HG03342 (cell line): Measurements from ENCODE around the gene ID1.
"Not testable (repeated sequence)": the region's sequence is repeated elsewhere in the genome, so short reads cannot be mapped to it uniquely, and the experiment has no call there.

ENCODE experiments used
- ATAC-seq: cut with Tn5 transposase; IDR thresholded peaks from one replicate; pipeline ENCODE4 v1.9.1; 2021; ENCODE audit warnings: mild to moderate bottlenecking, moderate library complexity; ENCODE audit not compliant: unreplicated experiment

The ID1 gene

DNA sequence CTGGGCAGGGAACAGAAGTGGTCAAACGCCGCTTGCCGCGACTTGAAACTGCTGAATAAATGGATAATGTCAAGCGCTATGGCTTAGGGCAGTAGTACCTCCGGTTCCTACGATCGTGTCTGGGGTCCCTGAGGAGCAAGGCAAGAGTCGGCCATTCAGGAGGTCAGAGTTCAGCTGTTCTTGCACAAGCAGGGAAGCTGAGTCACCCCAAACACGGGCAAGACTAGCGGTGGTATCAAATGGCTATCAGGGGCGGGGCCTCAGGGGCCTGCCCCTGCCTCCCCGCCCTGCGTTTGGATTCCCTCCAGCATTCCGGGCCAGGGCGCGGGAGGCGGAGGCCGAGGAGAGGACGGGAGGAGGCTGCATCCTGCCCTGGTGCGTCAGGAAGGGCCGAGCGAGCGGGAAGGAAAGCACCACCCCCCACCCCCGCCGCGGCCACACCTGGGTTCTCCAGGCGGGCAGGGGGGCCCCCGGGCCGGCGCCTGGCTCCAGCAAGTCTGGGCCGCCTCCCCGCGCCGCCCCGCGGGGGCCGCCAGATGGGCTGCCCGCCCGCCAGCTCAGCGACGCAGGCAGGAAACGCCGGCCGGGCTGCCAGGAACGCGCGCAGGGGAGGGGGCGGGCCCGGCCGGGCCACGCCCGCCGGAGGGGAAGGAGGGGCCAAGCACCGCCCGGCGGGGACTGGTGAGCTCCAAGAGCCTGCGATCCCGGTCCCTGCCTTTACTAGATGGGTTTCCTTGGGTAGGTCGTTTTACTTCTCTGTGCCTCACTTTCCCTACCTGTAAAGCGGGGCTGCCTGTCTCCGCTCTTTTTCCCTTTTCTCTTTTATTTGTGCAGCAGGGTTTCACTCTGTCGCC, 32.2 kb upstream of the ID1 start:
- ATAC-seq = peak; percentile 84

DNA sequence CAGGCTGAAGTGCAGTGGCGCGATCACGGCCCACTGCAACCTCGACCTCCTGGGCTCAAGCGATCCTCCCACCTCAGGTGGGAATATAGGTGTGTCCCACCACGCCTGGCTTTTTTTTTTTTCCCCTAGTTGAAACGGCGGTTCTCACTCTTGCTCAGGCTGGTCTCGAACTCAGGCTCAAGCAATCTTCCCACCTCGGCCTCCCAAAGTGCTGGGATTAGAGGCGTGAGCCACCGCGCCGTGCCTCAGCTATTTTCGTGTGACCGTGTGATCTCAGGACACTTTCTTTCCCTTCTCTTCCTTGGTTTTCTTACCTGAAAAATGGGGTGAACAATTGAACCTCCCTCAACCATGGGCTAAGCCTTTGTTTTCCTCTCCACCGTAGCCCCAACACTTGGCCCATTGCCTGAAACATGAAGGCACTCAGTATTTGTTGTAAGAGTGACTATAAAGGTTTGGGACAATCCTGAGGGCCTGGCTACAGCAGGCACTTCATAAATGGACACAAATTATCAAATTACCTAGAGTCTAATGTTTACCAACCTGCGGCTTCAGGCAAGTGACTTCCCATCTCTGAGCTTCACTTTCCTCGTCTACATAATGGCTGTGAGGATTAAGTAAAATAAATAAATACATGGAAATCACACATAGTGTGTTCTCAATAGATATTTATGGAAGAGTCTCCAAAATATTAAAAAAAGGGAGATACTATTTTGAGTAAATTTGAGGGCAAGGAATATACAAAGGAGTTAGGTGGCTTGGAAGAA, 31.4 kb upstream of the ID1 start:
- ATAC-seq = no peak

DNA sequence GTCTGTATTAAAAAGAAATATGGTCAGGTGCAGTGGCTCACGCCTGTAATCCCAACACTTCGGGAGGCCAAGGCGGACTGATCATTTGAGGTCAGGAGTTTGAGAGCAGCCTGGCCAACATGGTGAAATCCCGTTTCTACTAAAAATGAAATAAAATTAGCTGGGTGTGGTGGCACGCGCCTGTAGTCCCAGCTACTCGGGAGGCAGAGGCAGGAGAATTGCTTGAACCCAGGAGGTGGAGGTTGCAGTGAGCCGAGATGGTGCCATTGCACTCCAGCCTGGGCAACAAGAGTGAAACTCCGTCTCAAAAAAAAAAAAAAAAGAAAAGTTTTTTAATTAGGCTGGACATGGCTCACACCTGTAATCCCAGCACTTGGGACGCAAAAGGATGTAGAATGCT, 30.1 kb upstream of the ID1 start:
- ATAC-seq = not testable (repeated sequence)

DNA sequence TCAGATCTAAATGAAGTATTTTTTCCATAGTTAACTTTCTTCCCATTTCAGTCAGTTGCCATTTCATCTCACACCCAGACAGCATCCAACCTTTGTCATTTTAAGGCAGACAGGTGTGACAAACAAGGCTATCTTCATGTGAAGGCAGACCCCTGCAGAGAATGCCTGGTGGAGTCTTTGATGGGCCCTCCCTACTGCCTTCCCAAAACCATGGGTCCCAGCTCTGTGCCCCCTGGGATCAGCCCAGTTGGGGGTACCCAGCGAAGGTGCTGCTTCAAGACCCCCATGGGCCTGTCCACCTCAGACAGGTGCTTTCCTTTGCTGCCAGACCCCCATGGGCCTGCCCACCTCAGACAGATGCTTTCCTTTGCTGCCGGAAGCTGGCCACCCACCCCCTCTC, 28.3 kb upstream of the ID1 start:
- ATAC-seq = no peak

DNA sequence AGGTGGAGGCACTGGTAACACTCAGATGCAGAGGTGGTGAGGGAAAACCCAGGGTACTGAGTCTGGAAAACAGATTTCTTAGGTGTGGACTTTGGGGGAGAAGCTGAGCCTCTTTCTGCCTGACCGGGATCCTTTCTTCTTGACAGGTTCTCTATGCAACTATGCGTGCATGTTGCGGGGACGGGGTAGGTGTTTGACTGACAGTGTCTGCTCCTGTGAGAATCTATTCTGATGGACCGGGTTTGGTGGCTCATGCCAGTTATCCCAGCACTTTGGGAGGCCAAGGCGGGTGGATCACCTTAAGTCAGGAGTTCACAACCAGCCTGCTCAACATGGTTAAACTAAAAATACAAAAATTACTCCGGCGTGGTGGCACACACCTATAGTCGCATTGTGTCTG, 27.9 kb upstream of the ID1 start:
- ATAC-seq = no peak

DNA sequence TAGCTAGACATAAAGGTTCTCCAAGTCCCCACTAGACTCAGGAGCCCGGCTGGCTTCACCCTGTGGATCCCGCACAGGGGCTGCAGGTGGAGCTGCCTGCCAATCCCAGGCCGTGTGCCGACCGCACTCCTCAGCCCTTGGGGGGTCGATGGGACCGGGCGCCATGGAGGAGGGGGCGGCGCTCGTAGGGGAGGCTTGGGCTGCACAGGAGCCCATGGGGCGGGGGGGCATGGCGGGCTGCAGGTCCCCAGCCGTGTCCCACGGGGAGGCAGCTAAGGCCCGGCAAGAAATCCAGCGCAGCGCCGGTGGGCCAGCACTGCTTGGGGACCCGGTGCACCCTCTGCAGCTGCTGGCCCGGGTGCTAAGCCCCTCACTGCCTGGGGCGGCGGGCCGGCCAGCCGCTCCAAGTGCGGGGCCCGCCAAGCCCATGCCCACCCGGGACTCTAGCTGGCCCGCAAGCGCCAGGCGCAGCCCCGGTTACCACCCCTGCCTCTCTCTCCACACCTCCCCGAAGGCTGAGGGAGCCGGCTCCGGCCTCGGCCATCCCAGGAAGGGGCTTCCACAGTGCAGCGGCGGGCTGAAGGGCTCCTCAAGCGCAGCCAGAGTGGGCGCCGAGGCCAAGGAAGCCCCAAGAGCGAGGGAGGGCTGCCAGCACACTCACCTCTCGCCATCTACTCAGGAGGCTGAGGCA, 26.5 kb upstream of the ID1 start:
- no peak for ATAC-seq

DNA sequence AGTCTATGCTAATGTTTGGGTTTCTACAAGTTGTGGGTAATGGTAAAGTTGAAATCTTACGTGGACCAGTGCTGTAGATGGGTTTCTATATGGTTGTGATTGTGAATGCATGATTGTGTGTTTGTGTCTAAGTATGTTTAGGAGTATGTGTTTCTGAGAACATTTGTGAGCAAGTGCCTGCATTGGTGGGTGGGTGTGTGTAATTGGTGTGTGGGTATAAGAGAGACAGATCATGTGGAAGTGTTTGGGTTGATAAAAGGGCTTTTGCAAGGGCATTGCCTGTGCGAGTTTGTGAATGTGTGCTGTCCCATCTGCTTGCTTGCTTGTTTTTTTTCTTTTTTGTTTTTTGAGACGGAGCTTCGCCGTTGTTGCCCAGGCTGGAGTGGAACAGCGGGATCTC, 25.8 kb upstream of the ID1 start:
- no peak for ATAC-seq

DNA sequence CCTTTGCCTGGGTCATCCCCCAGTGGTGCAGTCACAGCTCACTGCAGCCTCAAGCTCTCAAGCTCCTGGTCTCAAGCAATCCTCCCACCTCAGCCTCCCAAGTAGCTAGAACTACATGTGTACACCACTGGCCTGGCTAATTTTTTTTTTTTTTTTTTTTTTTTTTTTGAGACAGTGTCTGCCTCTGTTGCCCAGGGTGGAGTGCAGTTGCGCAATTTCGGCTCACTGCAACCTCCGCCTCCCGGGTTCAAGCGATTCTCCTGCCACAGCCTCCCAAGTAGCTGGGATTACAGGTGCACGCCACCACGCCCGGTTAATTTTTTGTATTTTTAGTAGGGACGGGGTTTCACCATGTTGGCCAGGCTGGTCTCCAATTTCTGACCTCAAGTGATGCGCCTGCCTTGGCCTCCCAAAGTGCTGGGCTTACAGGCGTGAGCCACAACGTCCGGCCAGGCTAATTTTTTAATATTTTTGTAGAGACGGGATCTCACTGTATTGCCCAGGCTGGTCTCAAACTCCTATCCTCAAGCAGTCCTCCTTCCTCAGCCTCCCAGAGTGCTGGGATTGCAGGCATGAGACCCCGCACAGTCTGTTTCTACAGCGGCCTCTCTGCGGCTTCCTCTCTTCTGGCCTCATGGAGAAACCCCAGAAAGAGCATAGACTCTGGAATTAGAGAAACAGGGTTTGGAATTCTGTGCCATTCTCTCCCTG, 25.0 kb upstream of the ID1 start:
- ATAC-seq = not testable (repeated sequence)

DNA sequence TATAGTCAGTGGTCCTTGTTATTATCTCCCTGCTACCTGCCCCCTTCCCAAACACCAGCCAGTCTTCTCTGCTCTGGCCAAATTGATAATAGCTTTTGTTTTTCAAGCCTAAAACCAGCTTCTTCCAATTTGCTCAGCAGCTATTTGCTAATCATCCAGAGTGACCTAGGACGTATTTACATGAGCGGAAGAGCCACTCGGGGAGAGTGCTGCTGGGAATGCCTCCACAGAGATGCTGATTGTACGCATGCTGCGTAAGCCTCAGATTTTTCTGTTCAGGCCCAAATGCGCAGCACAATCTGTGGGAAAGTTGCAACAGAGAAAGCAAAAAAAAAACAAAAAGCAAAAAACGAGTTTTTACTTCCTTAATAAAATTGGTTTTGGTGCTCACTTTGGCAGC, 24.4 kb upstream of the ID1 start:
- ATAC-seq = no peak

DNA sequence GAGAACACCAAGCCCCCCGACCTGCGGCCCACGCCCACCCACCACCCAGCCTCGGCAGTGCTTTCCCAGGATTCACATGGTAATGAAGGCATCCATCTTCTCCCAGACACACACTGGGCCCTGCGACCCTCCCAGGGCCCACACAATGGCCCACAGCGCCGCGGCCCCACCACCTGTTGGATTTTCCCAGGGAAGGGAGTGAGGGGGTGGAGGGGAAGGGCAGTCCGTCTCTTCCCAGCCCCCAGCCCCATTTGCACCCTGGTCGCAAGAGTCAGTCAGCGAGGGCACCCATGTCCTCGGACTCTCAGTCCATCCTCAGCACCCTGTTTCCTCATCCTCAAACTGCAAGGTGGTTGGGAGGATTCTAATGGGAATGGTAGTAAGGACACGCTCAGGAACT, 23.7 kb upstream of the ID1 start:
- no peak for ATAC-seq

DNA sequence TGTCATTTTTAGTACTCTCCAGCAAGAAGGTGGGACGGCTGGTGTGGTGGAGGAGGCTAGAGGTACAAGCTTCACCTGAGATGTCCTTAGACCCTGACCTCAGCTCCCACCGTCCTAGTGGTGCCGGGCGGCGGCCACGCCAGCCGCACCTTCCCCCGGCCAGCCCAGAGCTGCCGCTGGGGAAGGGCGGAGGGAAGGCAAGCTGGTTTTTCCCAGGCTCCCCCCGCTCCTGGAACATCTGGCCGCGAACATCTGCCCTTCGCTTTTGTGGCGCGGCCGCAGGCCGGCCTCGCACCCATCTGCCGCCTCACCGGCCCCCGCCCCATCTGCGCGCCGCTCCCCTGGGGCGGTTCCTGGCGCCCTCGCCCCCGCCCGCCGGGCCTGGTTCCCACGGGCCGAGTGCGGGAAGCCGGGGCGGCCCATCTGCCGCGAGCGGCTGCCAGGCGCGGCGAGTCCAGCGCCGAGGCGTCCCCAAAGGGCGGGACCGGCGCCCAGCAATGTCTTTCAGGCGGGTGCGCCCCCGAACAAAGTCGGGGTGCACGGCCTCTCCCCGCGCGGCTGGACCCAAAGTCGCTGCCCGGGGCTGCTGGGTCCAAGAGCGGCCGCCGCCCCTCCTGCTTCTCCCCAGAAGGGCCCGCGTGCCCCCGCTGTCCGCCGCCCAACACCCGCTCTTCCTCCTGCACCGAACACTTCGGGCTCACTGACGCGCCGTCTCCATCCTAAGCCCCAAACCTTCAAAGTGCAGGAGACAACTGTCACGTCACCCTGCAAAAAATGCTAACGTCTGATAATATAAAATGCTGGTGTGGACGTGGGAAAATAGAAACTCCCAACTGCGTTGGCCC, 17.3 kb upstream of the ID1 start:
- no peak for ATAC-seq

DNA sequence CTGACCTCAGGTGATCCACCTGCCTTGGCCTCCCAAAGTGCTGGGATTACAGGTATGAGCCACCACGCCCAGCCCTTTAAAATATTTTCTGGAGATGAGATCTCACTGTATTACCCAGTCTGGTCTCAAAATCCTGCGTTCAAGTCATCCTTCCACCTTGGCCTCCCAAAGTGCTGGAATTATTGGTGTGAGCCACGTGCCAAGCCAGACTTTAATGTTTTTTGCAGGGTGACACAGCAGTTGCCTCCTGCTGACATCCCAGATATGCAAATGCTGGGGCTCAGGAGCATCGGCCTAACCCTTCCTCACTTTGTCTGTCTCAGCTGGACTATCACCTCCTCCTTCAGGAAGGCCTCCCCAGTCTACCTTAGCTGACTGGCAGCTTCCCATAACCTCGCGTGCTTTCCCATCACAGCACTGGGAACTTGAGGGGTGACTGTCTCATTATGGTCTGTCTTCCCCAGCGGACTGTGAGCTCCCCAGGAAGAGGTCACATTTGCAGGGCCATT, 14.3 kb upstream of the ID1 start:
- no peak for ATAC-seq

DNA sequence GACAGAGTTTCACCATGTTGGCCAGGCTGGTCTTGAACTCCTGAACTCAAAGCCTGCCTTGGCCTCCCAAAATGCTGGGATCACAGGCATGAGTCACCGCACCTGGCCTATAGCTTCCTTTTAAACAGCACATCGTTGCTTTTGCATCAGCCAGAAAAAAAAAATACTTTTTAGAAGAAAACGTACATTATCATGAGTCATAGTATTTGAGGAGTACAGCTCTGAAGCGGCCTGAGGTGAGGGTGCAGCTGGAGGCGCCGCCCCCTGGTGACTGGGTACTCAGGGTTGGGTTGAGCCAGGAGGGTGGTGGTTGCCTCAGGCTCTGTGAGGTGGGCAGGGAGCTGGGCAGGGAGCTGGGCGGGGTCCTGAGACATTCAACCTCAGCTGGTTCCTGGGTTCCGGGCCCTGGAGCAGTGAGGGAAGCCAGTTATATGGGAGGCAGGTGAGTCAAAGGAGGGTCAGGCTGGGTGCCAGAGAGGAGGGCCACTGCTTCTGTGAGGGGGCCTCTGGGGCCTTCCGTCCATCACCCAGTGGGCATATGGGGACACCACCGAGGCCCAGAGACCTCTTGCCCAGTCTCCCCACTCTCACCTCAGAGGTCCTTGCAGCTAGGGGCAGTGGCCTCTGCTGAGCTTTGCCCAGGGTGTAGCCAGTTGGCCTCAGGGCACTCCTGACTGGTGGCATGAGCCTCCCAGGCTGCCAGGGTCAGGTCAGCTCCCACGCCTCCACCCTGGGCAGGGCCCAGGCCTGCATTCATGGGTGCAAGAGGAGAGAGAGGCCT, 11.7 kb upstream of the ID1 start:
- no peak for ATAC-seq

DNA sequence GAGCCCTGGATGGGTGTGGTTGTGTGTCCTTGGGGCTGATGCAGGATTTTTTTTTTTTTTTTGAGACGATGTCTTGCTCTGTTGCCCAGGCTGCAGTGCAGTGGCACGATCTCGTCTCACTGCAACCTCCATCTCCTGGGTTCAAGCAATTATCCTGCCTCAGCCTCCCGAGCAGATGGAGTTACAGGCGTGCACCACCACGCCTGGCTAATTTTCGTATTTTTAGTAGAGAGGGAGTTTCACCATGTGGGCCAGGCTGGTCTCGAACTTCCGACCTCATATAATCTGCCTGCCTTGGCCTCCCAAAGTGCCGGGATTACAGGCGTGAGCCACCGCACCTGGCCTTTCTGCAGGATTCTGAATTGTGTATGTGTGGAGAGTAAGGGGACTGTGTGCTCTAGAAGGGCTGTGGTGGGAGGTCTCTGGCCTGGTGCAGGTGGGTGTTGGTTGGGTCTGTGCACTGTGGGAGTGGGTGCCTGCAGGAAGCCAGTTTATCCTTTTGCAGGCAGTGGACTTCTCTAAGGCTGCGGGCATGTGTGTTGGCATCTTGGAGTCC, 11.0 kb upstream of the ID1 start:
- no peak for ATAC-seq

DNA sequence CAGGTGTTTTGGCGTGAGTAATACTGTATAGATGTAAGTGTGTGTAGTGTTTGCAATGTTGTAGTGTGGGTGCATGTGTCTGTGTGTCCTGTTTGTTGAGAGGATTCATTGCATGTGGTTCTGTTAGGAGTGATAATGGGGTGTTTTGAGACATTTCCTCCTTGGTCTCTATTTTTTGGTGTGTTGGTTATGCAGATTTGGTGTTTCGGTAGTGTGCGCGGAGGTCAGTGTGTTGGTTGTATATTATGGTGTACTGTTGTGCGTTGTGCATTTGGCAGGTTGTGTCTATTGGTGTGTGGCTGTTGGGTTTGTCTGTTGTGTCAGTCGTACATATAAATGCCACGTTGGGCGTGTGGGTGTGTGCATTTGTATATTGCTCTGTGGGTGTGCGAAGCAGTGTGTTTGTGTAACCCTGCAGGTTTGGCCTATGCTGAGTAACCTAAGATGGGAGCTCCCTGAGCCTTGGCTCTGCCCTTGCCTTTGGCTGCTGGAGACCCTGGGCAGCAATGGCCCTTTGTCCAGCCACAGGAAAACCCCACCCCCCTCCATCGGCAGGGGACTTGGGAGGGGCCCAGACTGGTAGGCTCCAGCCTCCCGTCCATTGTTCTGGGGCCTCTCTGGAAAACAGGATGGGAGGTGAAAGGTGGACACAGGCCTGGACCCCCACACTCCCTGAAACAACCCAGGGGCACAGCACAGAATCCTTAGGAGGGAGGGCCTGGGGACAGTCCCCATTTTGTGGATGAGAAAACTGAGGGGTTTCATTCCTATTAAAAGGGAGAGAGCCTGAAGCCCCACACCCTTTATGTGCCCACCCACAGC, 10.3 kb upstream of the ID1 start:
- ATAC-seq = no peak

DNA sequence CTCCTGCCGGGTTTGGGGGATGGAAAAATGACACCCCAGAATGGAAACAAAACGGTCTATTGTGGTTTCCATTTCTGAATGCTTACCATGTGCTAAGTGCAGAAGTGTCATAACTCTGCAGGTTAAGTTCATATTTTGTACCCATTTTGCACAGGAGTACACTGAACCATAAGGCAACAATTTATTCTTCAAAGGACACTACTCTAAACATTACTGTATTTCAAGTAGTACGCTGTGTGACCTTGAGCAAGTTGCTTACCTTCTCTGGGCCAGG, 9.8 kb upstream of the ID1 start:
- ATAC-seq = no peak

DNA sequence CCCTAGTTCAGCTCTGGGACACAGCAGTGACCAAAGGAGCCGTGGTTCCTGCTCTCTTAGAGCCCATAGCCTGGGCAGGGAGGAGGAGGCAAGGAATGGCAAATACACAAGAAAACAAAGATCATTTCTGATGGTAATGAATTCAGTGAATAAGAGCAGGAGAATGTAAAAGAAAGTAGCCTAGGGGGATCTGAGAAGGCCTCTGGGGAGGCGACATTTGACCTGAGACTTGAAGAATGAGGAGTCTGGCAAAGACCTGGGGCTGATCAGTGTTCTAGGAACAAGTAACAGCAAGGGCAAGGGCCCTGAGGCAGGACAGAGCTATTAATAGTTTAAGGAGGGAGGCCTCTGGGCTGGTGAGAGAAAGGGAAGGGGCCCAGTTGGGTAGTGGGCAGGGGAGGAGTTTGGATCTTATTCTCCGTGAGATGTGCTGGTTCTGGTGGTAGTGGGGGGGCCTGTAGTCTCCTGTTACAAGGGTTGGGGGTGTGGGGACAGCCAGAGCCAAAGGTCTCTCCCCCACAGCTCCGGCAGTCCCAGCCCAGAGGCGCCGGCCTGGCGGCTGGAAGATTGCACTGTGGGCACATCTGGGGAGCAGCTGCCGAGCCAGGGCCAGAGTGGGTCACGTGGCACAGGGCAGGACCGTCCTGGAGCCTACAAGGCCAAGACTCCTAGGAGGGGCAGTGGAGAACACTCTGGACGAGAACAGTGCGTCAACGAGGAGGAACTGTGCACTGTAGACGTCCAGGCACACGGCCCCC, 9.3 kb upstream of the ID1 start:
- ATAC-seq = no peak

DNA sequence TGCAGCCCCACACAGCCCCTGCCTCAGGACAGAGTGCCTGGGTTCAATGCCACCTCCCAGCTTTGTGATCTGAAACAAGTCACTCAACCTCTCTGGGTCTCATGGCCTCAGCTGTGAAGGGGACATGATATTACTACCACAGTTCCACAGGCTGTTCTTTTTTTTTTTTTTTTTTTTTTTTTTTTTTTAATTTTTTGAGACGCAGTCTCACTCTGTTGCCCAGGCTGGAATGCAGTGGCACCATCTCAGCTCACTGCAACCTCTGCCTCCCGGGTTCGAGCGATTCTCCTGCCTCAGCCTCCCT, 8.7 kb upstream of the ID1 start:
- not testable (repeated sequence) for ATAC-seq
